Measurements from ENCODE around the gene OMP.

The OMP gene

GRCh38 chr11:77106759-77107158, 4.1 kb downstream of the OMP start:
- no peak for DNase-seq

- DNase-seq, result no peak
Measured at GRCh38 chr11:77107950-77108349, 5.3 kb downstream of the OMP start.

- no peak for DNase-seq
Measured at GRCh38 chr11:77108436-77108835, 5.8 kb downstream of the OMP start.

- no peak for DNase-seq
Measured at GRCh38 chr11:77109236-77110019, 6.8 kb downstream of the OMP start.

DNA sequence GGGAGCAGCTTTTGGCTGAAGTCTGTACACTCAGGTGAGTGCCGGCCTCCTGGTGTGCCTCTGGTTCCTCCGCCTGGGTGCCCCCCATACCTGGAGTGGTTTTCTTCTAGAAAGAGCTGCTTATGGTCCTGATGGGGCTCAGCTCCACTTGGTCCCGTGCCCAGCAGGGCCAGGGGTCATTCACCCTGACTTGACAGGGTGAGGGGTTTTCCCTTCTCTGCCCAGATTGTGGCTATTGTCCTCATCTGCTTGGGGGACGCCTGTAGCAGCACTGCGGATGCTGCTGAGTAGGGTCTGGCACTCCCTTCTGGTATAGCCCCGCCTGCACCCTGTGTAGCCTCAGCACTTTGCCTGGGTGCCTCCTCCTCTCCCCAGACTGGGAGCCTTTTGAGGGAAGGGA, 8.2 kb downstream of the OMP start:
- DNase-seq, result no peak

DNA sequence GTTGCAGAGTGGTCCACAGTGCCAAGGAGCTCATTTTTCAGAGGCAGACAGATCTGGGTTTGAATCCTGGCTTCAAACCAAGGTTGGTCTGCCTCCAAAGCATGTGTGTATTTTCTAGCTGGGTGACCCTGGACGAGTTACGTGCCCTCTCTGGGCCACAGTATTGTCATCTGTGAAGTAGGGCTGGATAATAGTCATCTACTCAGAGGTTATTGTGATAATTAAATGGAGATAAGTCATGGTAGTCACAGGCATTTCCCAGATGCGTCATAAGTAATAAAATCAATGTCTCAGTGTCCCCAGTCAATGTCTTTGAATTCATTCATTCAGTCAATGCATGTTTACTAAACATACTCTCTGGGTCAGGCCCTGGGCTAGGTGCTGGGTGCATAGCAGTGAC, 8.6 kb downstream of the OMP start:
- DNase-seq, result no peak

DNA sequence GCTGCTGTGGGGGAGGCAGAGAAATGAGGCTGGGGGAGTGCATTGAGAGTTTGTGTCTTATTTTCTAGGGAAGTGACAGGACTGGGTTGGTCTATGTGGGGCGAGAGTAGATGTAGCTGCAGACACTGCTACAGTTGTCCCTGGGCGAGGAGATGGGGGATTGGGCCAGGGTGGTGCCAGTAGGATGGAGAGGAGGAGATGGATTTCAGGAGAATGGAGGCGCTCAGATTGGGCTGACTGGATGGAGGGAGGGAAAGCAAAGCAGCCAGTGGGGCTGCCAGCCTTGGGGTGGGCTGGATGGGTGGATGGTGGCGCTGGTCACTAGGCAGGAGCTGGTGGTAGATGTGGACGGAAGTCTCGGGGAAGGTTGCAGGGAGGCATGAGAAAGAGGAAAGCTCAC, 9.3 kb downstream of the OMP start:
- DNase-seq, result no peak

- DNase-seq, result no peak
Measured at GRCh38 chr11:77112641-77113381, 10.2 kb downstream of the OMP start.

DNA sequence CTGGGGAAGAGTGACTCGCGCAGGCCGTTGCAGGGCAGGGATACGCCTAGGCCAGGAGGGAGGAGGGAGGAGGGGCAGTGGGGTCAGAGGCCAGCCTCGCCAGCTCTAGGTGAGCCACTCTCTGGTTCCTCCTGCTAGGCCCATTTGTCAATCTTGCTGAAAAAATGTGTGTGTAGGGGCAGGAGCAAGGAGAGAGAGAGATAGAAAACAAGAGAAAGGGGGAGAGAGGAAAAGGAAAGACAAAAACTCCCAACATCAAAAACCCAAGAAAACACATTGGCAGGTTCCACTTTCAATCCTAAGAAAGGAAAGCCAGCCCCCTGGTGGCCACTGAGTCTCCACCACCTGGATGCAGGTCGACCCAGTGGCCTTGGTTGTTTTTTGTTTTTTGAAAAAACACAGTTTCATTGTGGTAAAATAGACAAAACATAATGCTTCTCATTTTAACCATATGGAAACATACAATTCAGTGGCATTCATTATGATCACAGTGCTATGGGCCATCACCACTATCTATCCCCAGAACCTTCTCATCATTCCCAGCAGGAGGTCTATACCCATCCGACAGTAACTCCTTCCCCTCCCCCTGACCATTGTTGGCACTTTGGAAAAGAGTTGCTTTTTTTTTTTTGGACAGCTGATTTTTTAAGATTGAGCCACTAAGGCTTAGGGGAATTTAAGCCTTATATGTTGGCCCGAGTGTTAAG, 10.9 kb downstream of the OMP start:
- DNase-seq, result no peak

DNA sequence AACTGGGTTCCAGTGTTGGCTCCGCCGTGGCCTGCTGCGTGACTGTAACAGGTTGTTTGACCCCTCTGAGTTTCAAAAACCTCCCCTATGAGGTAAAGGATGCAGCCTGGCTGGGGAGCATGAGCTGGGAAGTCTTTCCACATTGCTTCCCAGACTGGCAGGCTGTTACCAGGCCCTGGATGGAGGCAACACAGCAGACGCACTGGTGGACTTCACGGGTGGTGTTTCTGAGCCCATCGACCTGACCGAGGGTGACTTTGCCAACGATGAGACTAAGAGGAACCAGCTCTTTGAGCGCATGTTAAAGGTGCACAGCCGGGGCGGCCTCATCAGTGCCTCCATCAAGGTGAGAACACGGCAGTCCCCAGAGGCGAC, 11.4 kb downstream of the OMP start:
- no peak for DNase-seq

GRCh38 chr11:77115181-77115611, 12.6 kb downstream of the OMP start:
- DNase-seq, result no peak

GRCh38 chr11:77115956-77116355, 13.3 kb downstream of the OMP start:
- no peak for DNase-seq

GRCh38 chr11:77117492-77117891, 14.9 kb downstream of the OMP start:
- DNase-seq, result no peak

DNA sequence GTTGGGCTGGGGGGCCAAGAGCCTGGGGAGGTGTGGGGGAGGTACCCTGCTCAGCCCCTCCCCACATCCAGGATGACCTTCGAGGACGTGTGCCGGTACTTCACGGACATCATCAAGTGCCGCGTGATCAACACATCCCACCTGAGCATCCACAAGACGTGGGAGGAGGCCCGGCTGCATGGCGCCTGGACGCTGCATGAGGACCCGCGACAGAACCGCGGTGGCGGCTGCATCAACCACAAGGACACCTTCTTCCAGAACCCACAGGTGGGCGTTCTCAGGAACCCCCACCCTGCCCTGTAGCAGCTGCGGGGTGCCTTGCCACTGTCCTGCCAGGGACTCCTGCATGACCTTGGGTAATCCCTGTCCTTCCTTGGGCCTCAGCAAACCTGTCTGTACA, 15.4 kb downstream of the OMP start:
- DNase-seq, result no peak

GRCh38 chr11:77118971-77119370, 16.3 kb downstream of the OMP start:
- DNase-seq, result no peak

DNA sequence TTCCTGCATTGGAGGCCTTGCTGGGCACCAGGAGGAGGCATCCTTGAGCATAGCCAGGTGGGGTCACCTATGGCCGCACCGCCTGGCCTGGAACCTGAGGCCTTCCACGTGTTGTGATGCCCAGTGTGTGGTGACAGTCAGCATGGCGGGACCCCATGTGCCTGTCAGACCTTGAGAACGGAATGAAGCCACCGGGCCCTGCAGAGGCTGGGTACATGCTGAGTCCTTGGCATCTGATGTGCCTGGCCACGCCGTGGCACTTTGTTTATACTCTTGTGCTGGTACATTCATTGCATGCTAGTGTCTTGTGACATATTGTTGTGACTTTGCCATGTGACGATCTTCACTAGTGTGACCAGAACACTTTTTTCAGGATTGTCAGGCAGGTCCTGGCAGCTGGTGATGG, 16.9 kb downstream of the OMP start:
- no peak for DNase-seq

GRCh38 chr11:77120571-77120970, 17.9 kb downstream of the OMP start:
- DNase-seq, result no peak

GRCh38 chr11:77121096-77121640, 18.5 kb downstream of the OMP start:
- no peak for DNase-seq

GRCh38 chr11:77121876-77122575, 19.4 kb downstream of the OMP start:
- DNase-seq, result no peak

- DNase-seq, result no peak
Measured at GRCh38 chr11:77122576-77123212, 20.1 kb downstream of the OMP start.

GRCh38 chr11:77123591-77123990, 21.0 kb downstream of the OMP start:
- DNase-seq, result no peak

- DNase-seq, result no peak
Measured at GRCh38 chr11:77124041-77124440, 21.4 kb downstream of the OMP start.

All from right forelimb (tissue), 1 donor.